OCI-LY1 (cell line): Measurements from ENCODE around the gene PGF.

Experiments used
- H2AFZ ChIP-seq: fragments of 200-600 bp; sonication (generic), shearing (Covaris generic); 2 replicates; pipeline ENCODE4 v1.6.0; 2014; ENCODE audit warnings: antibody characterized with exemption, mild to moderate bottlenecking, low read length
- H3F3A ChIP-seq: fragments of 200-600 bp; sonication (generic), shearing (Covaris generic); 2 replicates; pipeline ENCODE4 v1.6.0; 2014; ENCODE audit warnings: mild to moderate bottlenecking, antibody characterized with exemption, low read length, moderate library complexity; ENCODE audit not compliant: insufficient read depth
- H3K27ac ChIP-seq: fragments of 200-600 bp; sonication (generic); 2 replicates; pipeline ENCODE4 v1.5.1; 2014; ENCODE audit warnings: low read length, mixed run types, mild to moderate bottlenecking, low read depth; ENCODE audit not compliant: poor library complexity, severe bottlenecking
- H3K27me3 ChIP-seq: fragments of 200-600 bp; sonication (generic); 2 replicates; pipeline ENCODE4 v1.6.0; 2014; ENCODE audit warnings: antibody characterized with exemption, mild to moderate bottlenecking, low read length, moderate library complexity; ENCODE audit not compliant: insufficient read depth
- H3K36me3 ChIP-seq: fragments of 200-600 bp; sonication (generic); 2 replicates; pipeline ENCODE4 v1.6.1; 2014; ENCODE audit warnings: mild to moderate bottlenecking, antibody characterized with exemption, low read length, moderate library complexity, mixed read lengths; ENCODE audit not compliant: insufficient read depth
- H3K4me1 ChIP-seq: fragments of 200-600 bp; sonication (generic); 2 replicates; pipeline ENCODE4 v1.5.1; 2014; ENCODE audit warnings: mild to moderate bottlenecking, low read length, moderate library complexity; ENCODE audit not compliant: insufficient read depth, severe bottlenecking
- H3K4me2 ChIP-seq: fragments of 200-600 bp; sonication (generic), shearing (Covaris generic); 2 replicates; pipeline ENCODE4 v1.6.1; 2014; ENCODE audit warnings: low read length
- H3K4me3 ChIP-seq: fragments of 200-600 bp; sonication (generic); 2 replicates; pipeline ENCODE4 v1.5.1; 2014; ENCODE audit warnings: low read length, low read depth, mild to moderate bottlenecking, mixed read lengths; ENCODE audit not compliant: poor library complexity, severe bottlenecking
- H3K79me2 ChIP-seq: fragments of 200-600 bp; shearing (Covaris generic); 2 replicates; pipeline ENCODE4 v1.6.1; 2016; ENCODE audit warnings: mixed run types, low read length, mixed read lengths; ENCODE audit not compliant: insufficient read depth
- H3K9ac ChIP-seq: fragments of 200-600 bp; sonication (generic), shearing (Covaris generic); 2 replicates; pipeline ENCODE4 v1.6.1; 2014; ENCODE audit warnings: mild to moderate bottlenecking, low read length, mixed read lengths
- H3K9me2 ChIP-seq: fragments of 200-600 bp; sonication (generic), shearing (Covaris generic); 2 replicates; pipeline ENCODE4 v1.6.1; 2014; ENCODE audit warnings: low read depth, mild to moderate bottlenecking, low read length, mixed read lengths
- H3K9me3 ChIP-seq: fragments of 200-600 bp; shearing (Covaris generic); 2 replicates; pipeline ENCODE4 v1.6.1; 2014; ENCODE audit warnings: low read length, mixed read lengths
- H4K20me1 ChIP-seq: fragments of 200-600 bp; sonication (generic), shearing (Covaris generic); 2 replicates; pipeline ENCODE4 v1.6.0; 2016; ENCODE audit warnings: mild to moderate bottlenecking, low read length; ENCODE audit not compliant: insufficient read depth
- CTCF ChIP-seq: fragments of 200-600 bp; sonication (generic), shearing (Covaris generic); IDR thresholded peaks from 2 replicates; pipeline ENCODE4 v1.5.1; 2017; ENCODE audit warnings: mild to moderate bottlenecking, antibody characterized with exemption, low read length, moderate library complexity, mixed read lengths
- EZH2 ChIP-seq: fragments of 200-600 bp; sonication (generic), shearing (Covaris generic); IDR thresholded peaks from 2 replicates; pipeline ENCODE4 v1.8.0; 2017; ENCODE audit warnings: borderline replicate concordance, mixed run types, mild to moderate bottlenecking, antibody characterized with exemption, low read length, moderate library complexity, mixed read lengths

Gene PGF

GRCh38 chr14:74982661-74983060, 27.3 kb upstream of the PGF start:
- H3F3A ChIP-seq, result no peaks in the 10 kb centered on the region
- H3K9ac ChIP-seq, result no peak overlapping the region
- peaks cover 6% of the 10 kb centered on the region; the same call in 1 of the 2 replicates for H3K27me3 ChIP-seq
- no peaks in the 10 kb centered on the region for H4K20me1 ChIP-seq
- no peak overlapping the region for H2AFZ ChIP-seq
- no peak for TF ChIP-seq CTCF
- TF ChIP-seq EZH2, result no peak
- H3K79me2 ChIP-seq, result no peaks in the 10 kb centered on the region
- H3K27ac ChIP-seq, result no peak overlapping the region
- H3K4me2 ChIP-seq, result no peak overlapping the region
- no peak overlapping the region for H3K4me3 ChIP-seq
- H3K9me3 ChIP-seq, result no peaks in the 10 kb centered on the region
- H3K9me2 ChIP-seq, result no peaks in the 10 kb centered on the region
- no peaks in the 10 kb centered on the region for H3K36me3 ChIP-seq
- no peaks in the 10 kb centered on the region for H3K4me1 ChIP-seq

DNA sequence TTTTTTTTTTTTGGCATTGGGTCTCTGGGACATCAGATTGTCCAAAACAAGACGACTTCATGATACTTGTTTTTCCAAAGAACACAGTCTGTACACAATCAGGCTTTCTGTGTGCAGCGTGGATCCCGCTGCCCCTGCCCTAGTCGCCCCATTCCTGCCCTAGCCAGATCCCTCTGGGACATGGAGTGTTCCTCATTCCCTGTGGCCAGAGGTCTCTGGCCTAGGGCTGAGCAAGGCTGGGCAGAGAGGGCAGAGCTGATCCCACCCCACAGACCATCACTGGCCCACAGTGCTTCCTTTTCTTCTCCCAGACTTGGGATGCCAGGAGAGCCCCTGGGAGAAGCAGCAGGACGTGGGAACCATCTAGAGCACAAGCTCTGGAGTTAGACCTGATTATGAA, 26.4 kb upstream of the PGF start:
- Histone ChIP-seq H3K9me3 (no peaks in the 10 kb centered on the region), H3K27ac (no peak overlapping the region), H2AFZ (no peak overlapping the region), H3K4me1 (no peaks in the 10 kb centered on the region), H3K79me2 (no peaks in the 10 kb centered on the region), H3K36me3 (no peaks in the 10 kb centered on the region), H3K4me2 (no peak overlapping the region), H3F3A (no peaks in the 10 kb centered on the region), H4K20me1 (no peaks in the 10 kb centered on the region), H3K9ac (no peak overlapping the region), H3K9me2 (no peaks in the 10 kb centered on the region), H3K27me3 (peaks cover 6% of the 10 kb centered on the region; the same call in 1 of the 2 replicates), H3K4me3 (no peak overlapping the region)
- TF ChIP-seq EZH2, result no peak
- TF ChIP-seq CTCF, result no peak

DNA sequence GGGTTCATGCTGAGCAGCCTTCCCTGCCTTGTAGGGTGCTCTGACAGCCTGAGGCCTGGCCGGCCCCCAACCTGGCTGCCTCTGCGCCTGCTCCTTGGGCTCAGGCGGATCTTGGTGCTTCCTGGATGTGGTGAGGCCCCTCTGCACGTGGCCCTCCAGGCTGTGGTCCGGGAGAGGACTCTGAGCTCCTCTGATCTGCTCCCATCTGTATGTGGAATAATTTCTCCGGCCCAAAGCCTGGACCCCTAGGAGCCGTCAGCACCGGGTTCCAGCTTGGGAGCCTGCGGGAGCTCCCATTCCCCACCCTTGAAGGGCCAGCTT, 26.0 kb upstream of the PGF start:
- Histone ChIP-seq H3K79me2 (no peaks in the 10 kb centered on the region), H3K4me1 (no peaks in the 10 kb centered on the region), H3K9me2 (no peaks in the 10 kb centered on the region), H3K27ac (no peak overlapping the region), H3K27me3 (peaks cover 6% of the 10 kb centered on the region; the same call in 1 of the 2 replicates), H3K4me2 (no peak overlapping the region), H3K4me3 (no peak overlapping the region), H2AFZ (no peak overlapping the region), H3F3A (no peaks in the 10 kb centered on the region), H4K20me1 (no peaks in the 10 kb centered on the region), H3K9ac (no peak overlapping the region), H3K36me3 (no peaks in the 10 kb centered on the region), H3K9me3 (no peaks in the 10 kb centered on the region)
- TF ChIP-seq CTCF, result no peak
- TF ChIP-seq EZH2, result no peak
